ENCODE data around the gene CRTC3.
"Not testable (repeated sequence)": the region's sequence is repeated elsewhere in the genome, so short reads cannot be mapped to it uniquely, and the experiment has no call there.

The CRTC3 gene

DNA sequence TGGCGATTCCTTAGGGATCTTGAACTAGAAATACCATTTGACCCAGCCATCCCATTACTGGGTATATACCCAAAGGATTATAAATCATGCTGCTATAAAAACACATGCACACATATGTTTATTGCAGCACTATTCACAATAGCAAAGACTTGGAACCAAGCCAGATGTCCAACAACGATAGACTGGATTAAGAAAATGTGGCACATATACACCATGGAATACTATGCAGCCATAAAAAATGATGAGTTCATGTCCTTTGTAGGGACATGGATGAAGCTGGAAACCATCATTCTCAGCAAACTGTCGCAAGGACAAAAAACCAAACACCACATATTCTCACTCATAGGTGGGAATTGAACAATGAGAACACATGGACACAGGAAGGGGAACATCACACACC, 107.3 kb downstream of the CRTC3 start:
- DNase-seq, result not testable (repeated sequence)

DNA sequence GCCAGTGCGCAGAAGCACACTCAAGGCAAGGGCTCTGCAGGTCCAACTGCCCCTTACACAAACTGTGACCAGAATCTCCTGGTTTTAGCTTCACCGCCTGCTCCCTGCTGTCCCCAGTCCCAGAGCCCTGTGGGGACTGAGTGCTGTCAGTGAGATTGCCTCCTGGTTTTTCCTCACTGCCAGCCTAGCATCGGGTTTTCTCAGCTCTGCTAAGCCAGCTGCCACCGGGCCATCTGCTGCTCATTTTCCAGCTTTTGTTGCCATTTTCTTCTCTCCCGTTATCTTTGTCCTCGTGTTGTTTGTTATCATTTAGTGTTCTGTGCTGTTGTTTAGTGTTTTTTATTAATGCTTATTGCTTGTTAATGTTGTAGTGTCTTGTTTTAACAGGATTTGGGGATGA, 108.0 kb downstream of the CRTC3 start:
- no peak for DNase-seq

DNA sequence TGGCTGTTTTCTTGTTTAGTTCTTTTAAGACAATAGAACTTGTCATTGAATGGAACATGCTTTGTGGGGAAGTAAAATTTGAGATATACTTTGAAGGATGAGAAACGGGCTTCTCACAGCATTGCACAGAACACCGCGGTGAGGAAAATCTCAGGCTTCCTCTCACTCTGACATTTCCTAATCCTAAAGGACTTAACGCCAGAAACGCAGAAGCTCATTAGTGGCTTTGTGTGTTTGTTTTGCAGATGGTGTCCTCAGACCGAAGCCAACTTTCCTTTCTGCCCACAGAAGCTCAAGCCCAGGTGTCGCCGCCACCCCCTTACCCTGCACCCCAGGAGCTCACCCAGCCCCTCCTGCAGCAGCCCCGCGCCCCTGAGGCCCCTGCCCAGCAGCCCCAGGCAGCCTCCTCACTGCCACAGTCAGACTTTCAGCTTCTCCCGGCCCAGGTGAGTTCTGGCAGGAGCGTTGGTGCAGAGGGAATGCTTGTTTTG, 108.5 kb downstream of the CRTC3 start:
- no peak for DNase-seq

DNA sequence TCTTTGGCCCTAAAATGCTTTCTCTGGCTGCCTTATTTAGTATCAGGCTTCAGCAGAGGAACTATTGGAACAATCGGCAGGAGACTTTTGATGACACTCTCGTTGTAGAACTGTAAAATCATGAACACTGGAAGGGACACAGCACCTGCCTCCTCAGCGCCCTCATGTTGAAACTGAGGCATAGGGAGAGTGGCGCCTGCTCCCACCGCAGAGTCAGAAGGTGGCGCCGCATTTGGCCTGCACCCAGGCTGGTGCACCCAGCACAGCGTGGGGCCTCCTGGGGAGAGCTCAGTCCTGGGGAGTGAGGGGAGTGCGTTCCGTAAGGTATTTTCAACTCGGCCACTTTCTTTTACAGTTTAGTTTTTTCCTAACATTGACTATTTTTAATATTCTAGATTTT, 109.2 kb downstream of the CRTC3 start:
- DNase-seq, result no peak

DNA sequence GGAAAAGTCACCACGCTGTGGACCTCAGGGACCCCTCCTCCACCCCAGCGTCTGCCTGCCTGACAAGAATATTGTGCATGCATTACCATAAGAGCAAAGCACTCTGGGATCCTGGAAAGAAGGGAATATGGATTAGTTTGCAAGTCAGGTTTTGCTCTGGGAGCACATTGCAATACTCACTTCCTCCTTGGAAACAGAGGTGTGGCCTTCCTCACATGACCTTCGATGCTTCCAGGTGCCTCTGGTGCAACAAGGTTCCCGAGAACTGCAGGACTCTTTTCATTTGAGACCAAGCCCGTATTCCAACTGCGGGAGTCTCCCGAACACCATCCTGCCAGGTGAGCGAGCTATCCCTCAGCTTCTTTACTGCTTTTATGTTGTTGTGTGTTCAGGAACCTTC, 111.1 kb downstream of the CRTC3 start:
- DNase-seq, result no peak

DNA sequence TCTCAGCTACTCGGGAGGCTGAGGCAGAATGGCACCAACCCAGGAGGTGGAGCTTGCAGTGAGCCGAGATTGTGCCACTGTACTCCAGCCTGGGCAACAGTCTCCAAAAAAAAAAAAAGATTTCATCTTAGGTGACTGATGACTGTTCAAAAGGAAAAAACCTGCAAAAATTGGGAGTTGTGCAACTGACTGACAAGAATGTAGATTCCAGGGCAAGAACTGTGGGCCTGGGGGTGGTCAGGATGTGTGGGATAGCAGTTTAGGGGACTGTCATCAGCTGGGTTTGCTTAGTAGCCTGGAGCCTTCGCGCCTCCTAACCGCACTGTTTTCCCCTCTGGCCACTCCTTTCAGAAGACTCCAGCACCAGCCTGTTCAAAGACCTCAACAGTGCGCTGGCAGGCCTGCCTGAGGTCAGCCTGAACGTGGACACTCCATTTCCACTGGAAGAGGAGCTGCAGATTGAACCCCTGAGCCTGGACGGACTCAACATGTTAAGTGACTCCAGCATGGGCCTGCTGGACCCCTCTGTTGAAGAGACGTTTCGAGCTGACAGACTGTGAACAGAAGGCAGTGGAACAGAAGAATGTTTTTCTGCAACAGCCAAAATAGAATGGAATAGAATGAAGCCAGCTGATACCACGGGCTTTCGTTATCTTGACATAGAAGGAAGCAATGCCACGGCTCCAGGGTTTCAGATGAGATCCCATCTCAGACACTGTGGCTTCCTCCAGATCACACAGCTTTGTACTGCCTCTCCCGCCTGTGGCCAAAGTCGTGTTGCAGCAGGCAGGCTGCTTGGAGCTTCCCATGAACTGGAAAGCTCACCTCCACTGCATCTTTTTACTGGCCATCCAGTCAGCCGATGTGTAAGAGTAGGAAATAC, 112.1 kb downstream of the CRTC3 start:
- DNase-seq, result no peak

DNA sequence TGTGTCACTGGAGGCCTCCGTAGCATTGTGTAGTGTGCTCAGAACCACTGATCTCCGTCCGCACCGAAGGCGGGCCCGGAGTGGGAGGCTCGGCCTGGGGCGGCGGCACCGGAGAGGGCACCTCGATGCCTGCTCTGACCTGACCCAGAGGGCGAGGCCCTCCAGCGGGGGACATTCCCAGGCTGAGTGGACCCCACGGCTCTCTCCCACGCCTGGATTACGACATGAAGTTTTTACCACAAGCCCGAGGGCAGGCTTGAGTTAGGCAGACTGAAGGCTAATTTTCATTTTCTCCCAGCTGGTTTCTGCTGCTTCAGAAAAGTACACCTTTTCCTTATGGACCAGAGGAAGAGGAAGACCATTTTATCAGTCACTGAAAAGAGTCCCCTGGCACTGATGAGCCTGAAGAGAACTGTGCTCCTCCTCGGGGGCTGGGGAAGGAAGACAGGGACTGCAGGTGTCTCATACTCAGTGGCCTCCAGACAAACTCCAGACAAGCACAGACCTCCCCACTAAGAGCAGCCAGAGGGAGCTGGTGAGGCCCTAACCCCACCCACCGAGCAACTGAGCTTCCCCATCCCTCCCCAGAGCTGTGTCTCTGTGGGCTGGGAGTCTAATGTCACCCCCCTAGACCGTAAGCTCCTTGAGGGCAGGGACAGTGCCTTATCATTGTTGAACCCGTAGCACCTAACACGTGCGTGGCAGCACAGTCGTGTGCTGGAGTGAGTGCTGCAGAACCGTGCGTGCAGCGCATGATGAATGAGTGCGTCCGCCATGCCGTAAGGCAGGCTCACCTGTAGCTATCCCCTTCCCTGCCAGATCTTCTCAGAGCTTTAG, 113.0 kb downstream of the CRTC3 start:
- DNase-seq, result no peak

DNA sequence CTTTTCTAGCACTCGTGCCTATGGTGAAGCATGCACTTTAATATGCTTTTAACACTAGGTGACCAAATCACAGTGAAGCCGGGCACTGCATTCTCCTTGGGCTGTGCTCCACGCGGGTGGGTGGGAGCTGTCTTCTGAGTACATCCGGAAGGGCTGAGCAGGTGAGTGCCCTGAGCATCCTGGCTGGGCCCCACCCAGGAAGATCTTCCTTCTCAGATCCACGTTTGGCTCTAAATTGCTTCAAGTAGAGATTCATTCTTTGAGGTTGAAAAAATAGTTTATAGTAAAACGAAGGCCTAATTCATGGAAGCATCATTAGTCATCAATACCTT, 113.5 kb downstream of the CRTC3 start:
- DNase-seq, result no peak

DNA sequence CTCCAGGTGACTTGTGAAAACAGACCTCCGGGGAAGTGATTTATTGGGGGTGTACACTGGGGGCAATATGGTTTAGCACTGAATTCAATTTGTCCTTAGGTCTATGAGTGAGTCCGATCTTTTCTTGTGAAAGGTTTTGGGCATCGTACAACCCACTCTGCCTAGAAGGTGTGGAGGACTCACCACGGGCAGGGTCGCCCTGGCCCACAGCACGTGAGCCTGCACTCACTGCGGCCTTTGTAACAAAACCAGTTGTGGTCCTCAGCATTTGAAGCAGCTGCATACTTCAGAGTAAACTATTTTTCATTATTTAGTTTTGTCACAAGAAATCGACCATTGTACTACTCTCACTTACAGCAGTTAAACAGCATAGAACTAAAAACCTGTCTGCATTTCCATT, 114.8 kb downstream of the CRTC3 start:
- DNase-seq, result no peak

DNA sequence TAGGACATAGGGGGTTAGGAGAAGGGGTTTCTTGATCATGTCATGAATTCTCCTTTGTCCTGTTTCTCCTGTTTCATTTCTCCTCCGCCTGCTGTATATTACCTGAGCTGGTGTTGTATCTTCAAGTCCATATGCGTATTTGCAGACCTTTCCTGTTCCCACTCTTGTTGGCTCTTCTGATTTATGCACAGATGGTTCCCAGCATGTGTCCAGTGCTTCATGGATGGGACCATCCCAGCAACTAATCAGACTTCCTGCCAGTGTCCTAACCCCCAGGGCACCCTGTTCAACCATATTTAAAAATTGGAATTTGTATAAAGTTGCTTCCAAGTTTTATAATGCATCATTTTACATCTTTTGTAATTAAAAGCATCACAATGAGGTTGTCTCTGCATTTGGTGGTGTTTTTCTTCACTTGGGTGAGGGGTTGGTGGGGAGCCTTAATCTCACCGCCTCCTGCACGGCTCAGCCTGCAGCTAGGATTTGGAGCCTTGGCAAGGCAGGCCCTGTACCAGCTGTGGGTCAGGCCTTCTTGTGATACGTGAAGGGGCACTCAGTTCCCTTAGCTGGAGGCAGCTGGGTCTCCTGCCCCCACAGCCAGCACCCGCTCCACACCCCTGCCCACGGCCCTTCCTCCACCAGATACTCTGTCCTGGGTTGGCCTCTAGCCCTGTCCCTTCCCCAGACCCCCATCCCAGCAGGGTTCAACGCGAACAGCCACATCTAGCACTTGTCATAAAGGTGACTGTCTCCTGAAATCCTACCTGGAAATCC, 115.4 kb downstream of the CRTC3 start:
- no peak for DNase-seq

DNA sequence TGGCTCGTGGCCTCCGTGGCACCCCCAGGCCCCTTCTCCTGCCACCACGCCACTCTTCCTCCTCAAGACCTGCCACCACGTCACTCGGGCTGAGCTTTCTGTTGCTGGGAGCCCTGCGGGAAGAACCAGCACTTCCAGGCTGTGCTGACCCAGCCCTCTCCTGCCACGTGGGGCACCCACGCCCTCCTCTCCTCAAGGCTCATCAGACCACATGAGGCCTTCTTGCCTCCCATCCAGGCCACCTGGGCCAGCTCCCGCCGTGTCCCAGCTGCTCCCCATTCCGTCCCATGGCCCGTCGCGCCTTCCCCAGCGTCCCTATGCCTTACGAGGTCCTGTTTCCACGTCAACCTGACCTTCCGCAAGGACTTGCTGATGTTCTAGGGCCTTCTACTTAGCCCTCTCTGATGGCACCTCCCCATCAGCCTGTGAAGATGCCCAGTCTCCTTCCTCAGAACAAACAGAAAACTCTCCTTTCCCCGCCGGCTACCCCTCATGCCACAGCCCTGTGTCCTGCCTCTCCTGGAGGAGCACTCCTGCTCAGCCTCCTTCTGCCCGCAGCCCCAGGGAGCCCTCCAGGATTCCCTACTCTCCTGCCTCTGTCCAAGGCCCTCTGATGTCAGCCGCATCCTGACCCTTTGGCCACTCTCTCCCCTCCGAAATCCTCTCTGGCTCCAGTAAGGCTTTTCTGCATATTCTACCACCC, 116.3 kb downstream of the CRTC3 start:
- DNase-seq, result no peak

DNA sequence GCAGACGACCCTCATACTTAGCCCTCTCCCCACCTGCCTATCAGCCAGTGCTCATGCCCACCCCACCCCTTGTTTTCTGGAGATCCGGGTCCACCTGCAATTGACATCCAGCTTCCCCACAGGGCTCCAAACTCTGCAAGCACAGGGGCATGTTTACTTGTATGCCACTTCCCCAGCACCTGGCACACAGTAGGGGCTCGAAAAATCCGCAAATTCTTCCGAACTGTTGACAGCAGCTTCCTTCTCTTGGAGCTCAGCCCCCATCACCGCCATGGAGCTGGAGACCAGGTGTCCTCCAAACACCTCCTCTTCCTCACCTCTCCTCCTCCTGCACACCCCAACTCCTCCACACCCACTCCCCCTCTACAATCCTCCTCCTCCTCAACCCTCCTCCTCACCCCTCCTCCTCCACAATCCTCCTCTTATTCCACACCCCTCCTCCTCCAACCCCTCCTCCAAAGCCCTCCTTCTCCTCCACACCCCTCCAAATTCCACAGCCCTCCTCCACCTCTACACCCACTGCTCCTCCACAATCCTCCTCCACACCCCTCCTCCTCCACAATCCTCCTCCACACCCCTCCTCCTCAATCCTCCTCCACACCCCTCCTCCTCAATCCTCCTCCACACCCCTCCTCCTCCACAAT, 117.1 kb downstream of the CRTC3 start:
- no peak for DNase-seq

DNA sequence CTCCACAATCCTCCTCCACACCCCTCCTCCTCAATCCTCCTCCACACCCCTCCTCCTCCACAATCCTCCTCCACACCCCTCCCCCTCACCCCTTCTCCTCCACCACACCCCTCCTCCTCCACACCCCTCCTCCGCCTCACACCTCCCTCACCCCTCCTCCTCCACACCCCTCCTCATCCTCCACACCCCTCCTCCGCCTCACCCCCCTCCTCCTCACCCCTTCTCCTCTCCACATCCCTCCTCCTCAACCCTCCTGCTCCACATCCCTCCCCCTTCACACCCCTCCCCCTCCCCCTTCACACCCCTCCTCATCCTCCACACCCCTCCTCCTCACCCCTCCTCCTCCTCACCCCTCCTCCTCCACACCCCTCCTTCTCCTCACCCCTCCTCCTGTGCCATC, 117.6 kb downstream of the CRTC3 start:
- no peak for DNase-seq

DNA sequence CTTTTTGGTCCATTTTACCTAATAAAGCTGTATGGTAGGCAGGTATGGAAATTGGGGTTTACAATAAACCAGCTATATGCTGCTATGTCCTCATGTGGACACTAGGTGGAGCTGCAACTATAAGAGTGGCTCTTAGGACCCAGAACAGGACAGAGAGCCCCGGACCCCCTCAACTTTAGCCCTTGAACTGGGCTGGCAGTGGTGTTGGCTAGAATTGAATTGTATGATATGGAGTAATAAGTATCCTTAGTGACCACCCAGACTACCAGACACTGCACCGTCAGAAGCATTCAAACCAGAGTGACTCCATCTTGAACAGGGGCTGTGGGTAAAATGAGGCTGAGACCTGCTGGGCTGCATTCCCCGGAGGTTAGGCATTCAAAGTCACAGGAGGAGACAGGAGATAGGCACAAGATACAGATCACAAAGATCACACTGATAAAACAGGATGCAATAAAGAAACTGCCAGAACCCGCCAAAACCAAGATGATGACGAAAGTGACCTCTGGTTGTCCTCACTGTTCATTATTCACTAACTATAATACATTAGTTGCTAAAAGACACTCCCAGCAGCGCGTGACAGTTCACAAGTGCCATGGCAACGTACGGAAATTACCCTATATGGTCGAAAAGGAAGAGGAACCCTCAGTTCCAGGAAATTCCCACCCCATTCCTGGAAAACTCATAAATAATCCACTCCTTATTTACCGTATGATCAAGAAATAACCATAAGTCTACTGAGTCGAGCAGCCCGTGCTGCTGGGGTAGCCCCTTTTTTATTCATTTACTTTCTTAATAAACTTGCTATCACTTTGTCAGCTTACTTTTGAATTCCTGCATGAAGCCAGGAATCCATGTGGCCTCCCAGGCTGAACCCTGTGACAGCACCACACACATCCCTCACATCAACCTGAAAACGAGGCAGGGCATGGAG, 118.7 kb downstream of the CRTC3 start:
- DNase-seq, result peak; percentile 85

DNA sequence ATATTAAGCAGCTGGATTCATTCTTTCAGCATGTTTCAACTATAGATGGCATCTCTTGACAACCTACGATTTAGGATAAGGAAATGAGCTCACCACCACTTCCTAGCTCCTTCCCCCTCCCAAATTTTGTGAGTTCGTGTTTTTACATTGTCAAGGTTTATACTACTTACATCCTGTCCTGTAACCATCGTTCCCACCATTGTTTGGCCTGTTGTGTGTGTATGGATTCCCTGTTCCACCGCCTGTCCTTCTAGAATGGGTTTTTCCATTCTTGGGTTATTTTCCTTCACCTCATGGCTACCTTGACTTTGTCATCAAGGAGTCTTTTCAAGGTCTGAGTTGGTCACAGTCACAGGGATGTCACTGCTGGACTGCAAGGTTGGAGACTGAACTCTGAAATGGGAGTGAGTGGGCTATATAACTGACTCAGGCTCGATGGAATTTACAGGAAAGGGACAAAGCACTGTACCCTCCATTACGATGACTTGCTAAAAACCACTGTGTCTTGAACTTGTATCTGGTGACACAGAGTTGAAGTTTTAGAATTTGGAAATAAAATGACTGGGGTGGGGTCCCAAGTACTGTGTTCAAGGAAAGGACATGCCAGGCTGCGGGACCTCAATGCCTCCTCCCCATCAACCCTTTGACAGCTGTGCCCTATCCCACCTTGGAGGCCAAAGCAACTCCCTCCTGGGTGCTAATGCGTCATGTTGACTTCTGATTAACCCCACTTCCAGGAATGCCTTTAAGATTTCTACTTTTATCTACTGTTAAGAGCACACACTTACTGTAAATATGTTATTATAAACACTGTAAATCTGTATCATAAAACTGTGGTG, 120.6 kb downstream of the CRTC3 start:
- peak; percentile 65 for DNase-seq

DNA sequence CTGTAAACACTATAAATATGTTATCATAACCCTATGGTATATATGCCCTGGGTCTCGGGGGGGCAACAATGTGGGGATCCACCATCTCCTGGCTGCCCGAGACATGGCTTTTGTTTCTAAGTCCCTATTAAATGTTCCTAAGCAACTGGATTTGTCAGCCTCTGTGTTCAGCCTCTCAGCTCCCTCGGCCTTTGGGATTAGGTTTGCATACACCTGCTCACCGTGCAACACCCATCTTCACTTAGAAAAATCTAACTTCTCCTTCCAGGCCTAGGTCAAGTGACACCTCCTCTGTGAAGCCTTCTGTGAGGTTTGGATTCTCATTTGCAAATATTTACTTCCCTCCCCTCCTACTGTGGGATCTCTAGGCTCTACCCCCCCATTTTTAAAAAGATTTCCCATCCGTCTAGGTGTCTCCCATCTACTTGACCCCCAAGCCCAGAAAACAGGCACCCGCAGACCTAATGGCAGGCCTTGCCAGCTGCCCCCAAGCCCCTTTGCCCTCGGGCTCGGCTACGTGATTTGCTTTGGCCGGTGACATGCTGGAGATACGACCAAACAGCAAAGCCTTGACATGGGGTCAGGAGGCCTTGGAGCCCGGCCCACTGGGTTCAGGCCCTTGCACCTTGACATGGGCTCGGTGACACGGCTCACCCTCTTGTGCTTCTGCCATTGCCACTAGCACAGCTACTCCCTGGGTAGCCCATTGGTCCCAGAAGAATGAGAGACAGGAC, 121.4 kb downstream of the CRTC3 start:
- no peak for DNase-seq

DNA sequence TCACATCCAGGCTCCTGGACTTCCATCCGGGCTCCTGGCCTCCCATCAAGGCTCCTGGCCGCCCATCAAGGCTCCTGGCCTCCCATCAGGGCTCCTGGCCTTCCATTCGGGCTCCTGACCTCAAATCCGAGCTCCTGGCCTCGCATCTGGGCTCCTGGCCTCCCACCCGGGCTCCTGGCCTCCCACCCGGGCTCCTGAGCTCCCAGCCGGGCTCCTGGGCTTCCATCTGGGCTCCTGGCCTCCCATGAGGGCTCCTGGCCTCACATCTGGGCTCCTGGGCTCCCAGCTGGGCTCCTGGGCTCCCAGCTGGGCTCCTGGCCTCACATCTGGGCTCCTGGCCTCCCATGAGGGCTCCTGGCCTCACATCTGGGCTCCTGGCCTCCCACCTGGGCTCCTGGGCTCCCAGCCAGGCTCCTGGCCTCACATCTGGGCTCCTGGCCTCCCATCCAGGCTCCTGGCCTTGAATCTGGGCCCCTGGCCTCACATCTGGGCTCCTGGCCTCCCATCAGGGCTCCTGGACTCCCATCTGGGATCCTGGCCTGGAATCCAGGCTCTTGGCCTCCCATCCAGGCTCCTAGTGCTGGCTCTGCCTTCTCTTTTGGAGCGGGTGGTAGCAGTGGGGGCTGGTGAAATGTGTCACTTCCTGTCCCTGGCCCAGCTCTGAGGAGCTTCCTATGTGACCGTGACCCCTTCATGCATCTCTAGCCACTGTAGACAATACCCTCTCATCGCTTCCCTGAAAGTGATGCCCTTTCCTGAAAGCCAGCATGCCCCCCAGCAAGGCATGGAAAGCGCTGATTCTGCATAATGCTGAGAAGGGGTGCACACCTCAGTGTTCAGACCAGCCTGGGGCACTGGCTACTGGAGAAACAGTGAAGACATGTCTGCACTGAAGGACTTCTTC, 124.8 kb downstream of the CRTC3 start:
- DNase-seq, result peak; percentile 29

DNA sequence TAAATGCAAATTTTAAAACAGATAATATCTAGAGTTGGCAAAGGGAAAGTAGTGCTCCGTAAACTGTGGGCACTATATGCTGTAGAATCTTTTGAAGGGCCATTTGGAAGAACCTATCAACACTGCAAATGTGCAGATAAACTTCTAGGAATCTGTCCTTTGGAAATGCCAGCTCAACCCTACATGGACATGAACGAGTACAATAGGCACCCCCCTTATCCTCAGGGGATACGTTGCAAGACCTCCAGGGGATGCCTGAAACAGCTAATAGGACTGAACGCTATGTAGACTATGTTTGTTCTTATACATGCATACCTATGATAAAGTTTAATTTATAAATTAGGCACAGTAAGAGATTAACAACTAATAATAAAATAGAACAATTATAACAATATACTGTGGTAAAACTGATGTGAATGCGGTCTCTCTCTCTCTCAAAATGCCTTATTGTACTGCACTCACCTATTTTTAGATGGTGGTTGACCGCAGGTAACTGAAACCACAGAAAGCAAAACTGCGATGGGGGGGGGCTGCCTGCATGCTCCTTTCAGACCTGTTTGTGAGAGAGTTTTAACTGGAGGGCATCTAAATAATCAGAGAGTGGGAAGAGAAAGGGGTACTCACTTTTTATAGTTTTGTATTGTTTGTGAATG, 127.9 kb downstream of the CRTC3 start:
- not testable (repeated sequence) for DNase-seq

Data from fibroblast of skin of right quadriceps (primary cell).